ENCODE measurements around the gene SCAMP4. TPM values are rescaled to one million over a fixed set of nuclear protein-coding genes. Genes with fewer than 3 reads are reported as not detected.
A peak's percentile ranks its signal among the peaks of the same experiment; 100 is the strongest.

The SCAMP4 gene
- polyA plus RNA-seq, 2 of the 4 experiments (the other 2 are of a cell fraction), result 7.6 to 63.0 TPM

DNA sequence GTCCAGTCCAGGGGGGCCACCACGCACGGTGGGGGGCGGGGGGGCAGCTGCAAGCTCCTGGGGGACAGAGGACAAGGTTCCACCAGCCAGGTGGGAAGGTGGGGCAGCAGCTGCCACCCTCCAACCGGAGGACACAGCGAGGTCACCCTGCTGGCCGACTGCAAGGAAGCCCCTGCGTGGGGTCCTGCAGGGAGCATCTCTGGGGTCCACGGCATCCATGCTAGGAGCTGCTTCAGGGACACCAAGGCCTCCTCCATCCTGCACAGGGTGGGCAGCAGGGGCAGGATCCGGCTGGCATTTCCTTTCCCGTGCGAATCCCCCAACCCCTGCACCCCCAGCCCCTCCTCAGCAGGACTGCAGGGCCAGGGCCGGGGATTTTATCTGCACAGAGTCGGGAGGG lies 33.6 kb upstream of the SCAMP4 start:
- Histone ChIP-seq H3K9me3 (no peaks in the 10 kb centered on the region), H3K4me2 (no peak overlapping the region), H3K4me3 (no peak overlapping the region), H3K27ac (no peak overlapping the region), H3K4me1 (peaks cover 14% of the 10 kb centered on the region)
- WGBS (ENCODE audit: missing lambda C conversion rate), result 96% methylated on average over 5 of the region's 13 CpGs
- no peak for ATAC-seq
- POLR2A ChIA-PET, result no interaction called here
- CTCF ChIA-PET, result no interaction called here
- DNase-seq (ENCODE audit: low read depth in 1 of 2, low spot score in 1 of 2), result no peak
- FAIRE-seq, result no peak
- TF ChIP-seq, protein P1, sequence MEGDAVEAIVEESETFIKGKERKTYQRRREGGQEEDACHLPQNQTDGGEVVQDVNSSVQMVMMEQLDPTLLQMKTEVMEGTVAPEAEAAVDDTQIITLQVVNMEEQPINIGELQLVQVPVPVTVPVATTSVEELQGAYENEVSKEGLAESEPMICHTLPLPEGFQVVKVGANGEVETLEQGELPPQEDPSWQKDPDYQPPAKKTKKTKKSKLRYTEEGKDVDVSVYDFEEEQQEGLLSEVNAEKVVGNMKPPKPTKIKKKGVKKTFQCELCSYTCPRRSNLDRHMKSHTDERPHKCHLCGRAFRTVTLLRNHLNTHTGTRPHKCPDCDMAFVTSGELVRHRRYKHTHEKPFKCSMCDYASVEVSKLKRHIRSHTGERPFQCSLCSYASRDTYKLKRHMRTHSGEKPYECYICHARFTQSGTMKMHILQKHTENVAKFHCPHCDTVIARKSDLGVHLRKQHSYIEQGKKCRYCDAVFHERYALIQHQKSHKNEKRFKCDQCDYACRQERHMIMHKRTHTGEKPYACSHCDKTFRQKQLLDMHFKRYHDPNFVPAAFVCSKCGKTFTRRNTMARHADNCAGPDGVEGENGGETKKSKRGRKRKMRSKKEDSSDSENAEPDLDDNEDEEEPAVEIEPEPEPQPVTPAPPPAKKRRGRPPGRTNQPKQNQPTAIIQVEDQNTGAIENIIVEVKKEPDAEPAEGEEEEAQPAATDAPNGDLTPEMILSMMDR (IDR thresholded peaks at IDR 0.05), result no peak
- TF ChIP-seq CHD4 (IDR thresholded peaks at IDR 0.05; ENCODE audit: borderline replicate concordance), result no peak
- no peak for TF ChIP-seq EHF (CRISPR knock-in tag; IDR thresholded peaks at IDR 0.05)
- no peak for TF ChIP-seq TFCP2L1 (CRISPR knock-in tag; IDR thresholded peaks at IDR 0.05)
- TF ChIP-seq E2F6 (IDR thresholded peaks at IDR 0.05; ENCODE audit: borderline replicate concordance, low read depth), result no peak

DNA sequence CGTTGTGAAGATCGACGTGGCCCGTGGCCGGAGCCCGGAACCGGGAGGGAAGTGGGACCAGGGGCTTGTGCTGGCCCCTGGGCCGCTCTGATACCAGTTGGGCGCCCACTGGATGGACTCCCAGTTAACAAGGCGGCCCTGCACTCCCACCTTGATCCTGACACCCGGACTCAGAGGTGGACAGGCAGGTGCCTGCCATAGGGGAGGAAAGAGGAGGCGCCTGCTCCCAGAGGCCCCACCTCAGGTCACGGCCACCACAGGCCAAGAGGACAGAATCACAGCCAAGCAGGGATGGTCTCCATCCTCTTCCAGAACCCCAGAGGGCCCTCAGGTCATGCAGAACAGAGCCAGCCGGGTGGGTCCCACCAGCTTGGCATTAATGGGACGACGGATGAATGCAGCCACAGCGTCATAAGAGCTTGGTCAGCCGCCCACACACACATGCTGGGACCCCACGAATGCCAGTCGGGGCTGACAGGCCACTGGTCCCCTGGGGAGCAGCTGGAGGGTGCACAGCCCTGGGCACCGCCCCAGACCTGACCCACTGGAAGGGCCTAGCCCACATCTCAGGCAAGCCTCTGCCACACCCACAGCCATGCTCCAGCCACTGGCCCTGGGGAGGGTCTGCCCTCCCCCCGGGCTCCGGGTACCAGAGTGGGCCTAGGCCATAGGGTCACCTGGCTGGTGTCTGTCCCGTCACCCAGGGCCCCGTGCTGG lies 32.2 kb upstream of the SCAMP4 start:
- CTCF ChIA-PET, result no interaction called here
- Histone ChIP-seq H3K27ac (no peak overlapping the region; a peak in 1 of 6 replicates), H3K9me3 (no peaks in the 10 kb centered on the region), H3K4me2 (no peak overlapping the region; the same call in 2 of the 3 replicates), H3K4me3 (no peak overlapping the region), H3K4me1 (peaks cover 14% of the 10 kb centered on the region)
- WGBS (ENCODE audit: missing lambda C conversion rate), result 98% methylated on average over 5 of the region's 25 CpGs
- POLR2A ChIA-PET, result no interaction called here
- ATAC-seq (no peak), DNase-seq (ENCODE audit: low read depth in 1 of 2, low spot score in 1 of 2) (no peak), FAIRE-seq (no peak)
- TF ChIP-seq, protein P2, sequence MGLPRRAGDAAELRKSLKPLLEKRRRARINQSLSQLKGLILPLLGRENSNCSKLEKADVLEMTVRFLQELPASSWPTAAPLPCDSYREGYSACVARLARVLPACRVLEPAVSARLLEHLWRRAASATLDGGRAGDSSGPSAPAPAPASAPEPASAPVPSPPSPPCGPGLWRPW (IDR thresholded peaks at IDR 0.05), result no peak
- TF ChIP-seq TP53 (CRISPR knock-in tag; IDR thresholded peaks at IDR 0.05) (no peak), USF2 (IDR thresholded peaks at IDR 0.05) (no peak), FOSL2 (IDR thresholded peaks at IDR 0.05) (no peak), FOSL2 (CRISPR knock-in tag; IDR thresholded peaks at IDR 0.05) (no peak)
- TF ChIP-seq, protein P3, sequence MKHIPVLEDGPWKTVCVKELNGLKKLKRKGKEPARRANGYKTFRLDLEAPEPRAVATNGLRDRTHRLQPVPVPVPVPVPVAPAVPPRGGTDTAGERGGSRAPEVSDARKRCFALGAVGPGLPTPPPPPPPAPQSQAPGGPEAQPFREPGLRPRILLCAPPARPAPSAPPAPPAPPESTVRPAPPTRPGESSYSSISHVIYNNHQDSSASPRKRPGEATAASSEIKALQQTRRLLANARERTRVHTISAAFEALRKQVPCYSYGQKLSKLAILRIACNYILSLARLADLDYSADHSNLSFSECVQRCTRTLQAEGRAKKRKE (CRISPR knock-in tag; IDR thresholded peaks at IDR 0.05; ENCODE audit: low read depth), result no peak

DNA sequence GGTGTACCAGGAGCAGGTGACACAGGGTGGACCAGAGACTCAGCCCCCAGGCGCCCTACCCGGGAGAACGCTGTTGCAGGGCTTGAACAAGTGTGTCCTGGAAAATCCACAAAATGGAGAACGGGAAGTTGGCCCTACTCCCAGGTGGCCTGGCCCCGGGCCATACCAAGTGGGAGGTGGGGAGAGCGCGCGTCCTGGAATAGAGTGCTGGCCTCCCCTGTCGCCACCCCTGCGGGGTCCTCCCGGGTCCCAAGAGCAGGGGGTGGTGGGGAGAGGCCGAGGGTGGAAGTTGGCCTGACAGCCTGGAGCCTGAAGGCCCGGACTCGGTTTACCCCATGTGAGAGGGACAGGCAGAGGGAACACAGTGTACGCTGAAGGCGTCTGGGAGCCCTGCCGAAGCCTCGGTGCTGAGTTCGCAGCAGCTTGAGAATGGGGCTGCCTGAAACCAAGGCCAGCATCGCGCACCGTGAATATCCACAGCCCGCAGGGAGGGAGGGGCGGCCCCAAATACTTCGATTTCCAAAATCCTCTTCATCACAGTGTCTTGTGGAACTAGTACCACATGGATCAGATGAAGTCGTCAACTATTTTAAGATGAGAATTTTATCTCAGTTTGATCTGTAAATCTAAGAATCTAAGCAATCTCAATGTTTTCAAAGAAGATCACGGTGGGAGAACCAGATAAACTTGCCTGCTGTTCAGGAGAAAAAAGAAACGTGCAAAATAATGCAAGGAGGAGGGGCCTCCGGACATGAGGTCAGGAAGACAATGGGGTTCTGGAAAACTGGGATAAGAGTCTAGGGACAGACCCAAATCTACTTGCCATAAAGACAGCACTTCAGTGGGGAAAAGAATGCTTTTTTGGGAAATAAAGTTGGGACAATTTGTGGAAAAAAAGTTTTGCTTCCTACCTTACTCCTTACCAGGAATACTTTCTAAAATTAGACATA lies 31.4 kb upstream of the SCAMP4 start:
- H3K4me2 ChIP-seq, result peak overlapping the region; percentile 100
- FAIRE-seq (no peak), DNase-seq (ENCODE audit: low read depth in 1 of 2, low spot score in 1 of 2) (no peak), ATAC-seq (no peak)
- H3K27ac ChIP-seq, result no peak overlapping the region; a peak in 1 of 6 replicates
- ChIA-PET CTCF (interaction anchor here (2.7 kb wide), 1 partner anchor 9 kb away, joined by 10 read pairs; no protein-coding TSS in a partner anchor), POLR2A (no interaction called here)
- WGBS (ENCODE audit: missing lambda C conversion rate), result 87% methylated on average over 23 of the region's 29 CpGs
- peaks cover 14% of the 10 kb centered on the region for H3K4me1 ChIP-seq
- H3K9me3 ChIP-seq, result no peaks in the 10 kb centered on the region
- peak overlapping the region; percentile 88 for H3K4me3 ChIP-seq
- TF ChIP-seq FOXS1 (CRISPR knock-in tag; IDR thresholded peaks at IDR 0.05), result no peak
- TF ChIP-seq CEBPB (IDR thresholded peaks at IDR 0.05), result no peak
- TF ChIP-seq, protein P4, sequence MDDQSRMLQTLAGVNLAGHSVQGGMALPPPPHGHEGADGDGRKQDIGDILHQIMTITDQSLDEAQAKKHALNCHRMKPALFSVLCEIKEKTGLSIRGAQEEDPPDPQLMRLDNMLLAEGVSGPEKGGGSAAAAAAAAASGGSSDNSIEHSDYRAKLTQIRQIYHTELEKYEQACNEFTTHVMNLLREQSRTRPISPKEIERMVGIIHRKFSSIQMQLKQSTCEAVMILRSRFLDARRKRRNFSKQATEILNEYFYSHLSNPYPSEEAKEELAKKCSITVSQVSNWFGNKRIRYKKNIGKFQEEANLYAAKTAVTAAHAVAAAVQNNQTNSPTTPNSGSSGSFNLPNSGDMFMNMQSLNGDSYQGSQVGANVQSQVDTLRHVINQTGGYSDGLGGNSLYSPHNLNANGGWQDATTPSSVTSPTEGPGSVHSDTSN (IDR thresholded peaks at IDR 0.05), result no peak
- TF ChIP-seq ELK1 (IDR thresholded peaks at IDR 0.05; ENCODE audit: low read depth, low read length), result no peak
- no peak for TF ChIP-seq ZC3H11A (IDR thresholded peaks at IDR 0.05)
- TF ChIP-seq, protein P3 (CRISPR knock-in tag; IDR thresholded peaks at IDR 0.05; ENCODE audit: low read depth), result no peak
- no peak for TF ChIP-seq GATA3 (IDR thresholded peaks at IDR 0.05; ENCODE audit: borderline replicate concordance)
- no peak for TF ChIP-seq HOXB13 (CRISPR knock-in tag; IDR thresholded peaks at IDR 0.05; ENCODE audit: low read depth)
- no peak for TF ChIP-seq PHF8 (IDR thresholded peaks at IDR 0.05; ENCODE audit: borderline replicate concordance, low read depth)
- TF ChIP-seq E2F6 (IDR thresholded peaks at IDR 0.05; ENCODE audit: borderline replicate concordance, low read depth), result no peak
- TF ChIP-seq HEYL (CRISPR knock-in tag; IDR thresholded peaks at IDR 0.05), result no peak
- no peak for TF ChIP-seq NFE2L2 (conservative IDR thresholded peaks at IDR 0.05; ENCODE audit: low read length)
- no peak for TF ChIP-seq HDAC2 (IDR thresholded peaks at IDR 0.05)

Measured in A549 (cell line).